IMR-90 (cell line): ENCODE results near the gene CATSPER1. TPM values are rescaled to one million over a fixed set of nuclear protein-coding genes. Genes with fewer than 3 reads are reported as not detected.

ENCODE experiments used
- ATAC-seq: fragments of 200-7000 bp; cut with Tn5 transposase; 2 replicates; pipeline ENCODE4 v1.9.1; 2020; ENCODE audit warnings: low read depth, mild to moderate bottlenecking, moderate library complexity
- BruUV-seq: library from RNA; stranded (reverse); fragments of 400-500 nt; replicated peaks from 2 replicates; lab custom pipeline; 2021; lab: Mats Ljungman, UMichigan
- CTCF ChIA-PET: fragments of 300-600 bp; formaldehyde crosslinking; extraction: SDS; loops from one replicate; lab custom pipeline; 2021; ENCODE audit warnings: antibody characterized with exemption; lab: Yijun Ruan, JAX
- POLR2A ChIA-PET: fragments of 300-600 bp; sonication (Branson Sonifier 250); formaldehyde crosslinking; loops from one replicate; lab custom pipeline; 2022; ENCODE audit warnings: antibody characterized with exemption; ENCODE audit not compliant: unreplicated experiment; lab: Charles Lee
- DNase-seq: peaks from one replicate; pipeline ENCODE4 v3.0.0; 2013
- H2AFZ ChIP-seq: replicated peaks from 2 replicates; pipeline ENCODE3; 2013; ENCODE audit warnings: low read length, mild to moderate bottlenecking; ENCODE audit not compliant: poor library complexity
- H2AK5ac ChIP-seq: 2 replicates; pipeline ENCODE4 v1.6.1; 2013; ENCODE audit warnings: low read depth, low read length, inconsistent platforms
- H2AK9ac ChIP-seq: replicated peaks from 2 replicates; pipeline ENCODE3; 2013; ENCODE audit warnings: mild to moderate bottlenecking, low read depth, low read length, moderate library complexity; ENCODE audit not compliant: poor library complexity
- H2BK120ac ChIP-seq: 2 replicates; pipeline ENCODE4 v1.6.1; 2013; ENCODE audit warnings: low read depth, low read length, inconsistent platforms
- H2BK15ac ChIP-seq: 3 replicates; pipeline ENCODE4 v1.6.1; 2013; ENCODE audit warnings: low read depth, low read length, inconsistent platforms
- H2BK20ac ChIP-seq: 2 replicates; pipeline ENCODE4 v1.6.1; 2013; ENCODE audit warnings: low read depth, mild to moderate bottlenecking, inconsistent platforms, low read length, moderate library complexity
- H2BK5ac ChIP-seq: 2 replicates; pipeline ENCODE4 v1.6.1; 2013; ENCODE audit warnings: mild to moderate bottlenecking, low read depth, low read length, inconsistent platforms; ENCODE audit not compliant: poor library complexity, severe bottlenecking
- H3K14ac ChIP-seq: replicated peaks from 2 replicates; pipeline ENCODE4 v1.6.1; 2013; ENCODE audit warnings: low read depth, low read length, inconsistent platforms
- H3K18ac ChIP-seq: 2 replicates; pipeline ENCODE4 v1.6.1; 2013; ENCODE audit warnings: low read depth, low read length, control low read depth
- H3K23ac ChIP-seq: 2 replicates; pipeline ENCODE4 v1.6.1; 2013; ENCODE audit warnings: low read depth, low read length, inconsistent platforms
- H3K27ac ChIP-seq: 2 replicates; pipeline ENCODE4 v1.5.1; 2013; ENCODE audit warnings: mild to moderate bottlenecking, control low read depth, low read length; ENCODE audit not compliant: insufficient read depth
- H3K27me3 ChIP-seq: 2 replicates; pipeline ENCODE4 v1.6.1; 2013; ENCODE audit warnings: low read length; ENCODE audit not compliant: control insufficient read depth, insufficient read depth
- H3K36me3 ChIP-seq: 2 replicates; pipeline ENCODE4 v1.6.1; 2013; ENCODE audit warnings: low read length, mixed read lengths; ENCODE audit not compliant: control insufficient read depth, insufficient read depth
- H3K4ac ChIP-seq: 2 replicates; pipeline ENCODE4 v1.6.1; 2013; ENCODE audit warnings: low read depth, low read length, inconsistent platforms
- H3K4me1 ChIP-seq: 2 replicates; pipeline ENCODE4 v1.6.1; 2013; ENCODE audit warnings: low read length, mixed read lengths; ENCODE audit not compliant: control insufficient read depth, insufficient read depth
- H3K4me2 ChIP-seq: 2 replicates; pipeline ENCODE4 v1.6.1; 2013; ENCODE audit warnings: low read depth, mild to moderate bottlenecking, control low read depth, low read length, moderate library complexity
- H3K4me3 ChIP-seq: 2 replicates; pipeline ENCODE4 v1.5.1; 2013; ENCODE audit warnings: low read depth, mild to moderate bottlenecking, control low read depth, low read length, moderate library complexity; ENCODE audit not compliant: insufficient read depth
- H3K56ac ChIP-seq: 2 replicates; pipeline ENCODE4 v1.6.1; 2013; ENCODE audit warnings: low read length, inconsistent platforms; ENCODE audit not compliant: insufficient read depth; ENCODE audit errors: extremely low read depth
- H3K79me1 ChIP-seq, 2 experiments: 2 replicates each; pipeline ENCODE4 v1.6.1; 2013; ENCODE audit warnings: low read length in 2 of 2, inconsistent platforms in 1 of 2, low read depth in 1 of 2
- H3K9ac ChIP-seq: 2 replicates; pipeline ENCODE4 v1.6.1; 2013; ENCODE audit warnings: low read depth, low read length, control low read depth
- H3K9me1 ChIP-seq: 2 replicates; pipeline ENCODE4 v1.6.1; 2013; ENCODE audit warnings: low read length, inconsistent platforms; ENCODE audit not compliant: insufficient read depth
- H3K9me3 ChIP-seq: 2 replicates; pipeline ENCODE4 v1.6.1; 2013; ENCODE audit warnings: low read length; ENCODE audit not compliant: control insufficient read depth, insufficient read depth
- H4K20me1 ChIP-seq: 2 replicates; pipeline ENCODE4 v1.6.1; 2013; ENCODE audit warnings: low read length, inconsistent platforms; ENCODE audit not compliant: insufficient read depth
- H4K5ac ChIP-seq: 2 replicates; pipeline ENCODE4 v1.6.1; 2013; ENCODE audit warnings: mild to moderate bottlenecking, low read depth, low read length, control low read depth
- H4K8ac ChIP-seq, 2 experiments: 2 replicates each; pipeline ENCODE4 v1.6.1; 2013; ENCODE audit warnings: low read depth in 2 of 2, low read length in 2 of 2, control low read depth in 1 of 2, inconsistent platforms in 1 of 2
- H4K91ac ChIP-seq: 2 replicates; pipeline ENCODE4 v1.6.1; 2013; ENCODE audit warnings: low read depth, low read length, inconsistent platforms; ENCODE audit not compliant: insufficient read depth
- CHD1 ChIP-seq: IDR thresholded peaks from 2 replicates; pipeline ENCODE4 v1.6.1; 2012; ENCODE audit warnings: low read depth, low read length, improper control_type of control experiment
- MXI1 ChIP-seq: IDR thresholded peaks from 2 replicates; pipeline ENCODE4 v1.6.1; 2012; ENCODE audit warnings: low read depth, mild to moderate bottlenecking, low read length, moderate library complexity, borderline replicate concordance
- USF2 ChIP-seq: fragments of 150-350 bp; IDR thresholded peaks from 2 replicates; pipeline ENCODE4 v1.6.1; 2017; ENCODE audit warnings: mild to moderate bottlenecking, antibody characterized with exemption, low read length, low read depth
- WGBS, 2 experiments: methylation state at CpG; one replicate each; pipeline versions ENCODE4 v1.1.5 to v1.1.7; 2013; ENCODE audit warnings: missing lambda C conversion rate in 2 of 2; ENCODE audit not compliant: insufficient read length in 1 of 2; ENCODE audit errors: extremely low coverage in 2 of 2; 5-methylcytosine and 5-hydroxymethylcytosine counted together
- dilution Hi-C: fragments of 300-500 bp; cut with HindIII; formaldehyde crosslinking; loops from one replicate; pipeline ENCODE4 v1.14.3; 2018; ENCODE audit warnings: low sequenced_read_pairs; ENCODE audit not compliant: unreplicated experiment
- in situ Hi-C: fragments of 300-500 bp; cut with MboI; formaldehyde crosslinking; loops from 3 replicates; pipeline ENCODE4 v1.14.3; 2019; ENCODE audit warnings: low sequenced_read_pairs, inconsistent platforms, mixed read lengths
- intact Hi-C: fragments of 100-400 bp; cut with micrococcal nuclease; formaldehyde crosslinking; loops from 2 replicates; pipeline ENCODE4 v1.10.0; 2022
- polyA plus RNA-seq, 3 experiments: library from polyadenylated mRNA; depleted of rRNA; stranded (reverse); fragments of >200 nt; gene quantifications; 2 replicates each; pipeline ENCODE4 v1.2.3, GENCODE V29; 2012; ENCODE audit warnings: low replicate concordance in 1 of 3
- total RNA-seq: library from RNA; depleted of rRNA; stranded (reverse); fragments of >200 nt; gene quantifications from 2 replicates; pipeline ENCODE4 v1.2.3, GENCODE V29; 2012
- TF ChIP-seq, protein P1 (sequence below): fragments of 150-350 bp; IDR thresholded peaks from 2 replicates; pipeline ENCODE4 v1.6.1; 2016; ENCODE audit warnings: low read depth, mild to moderate bottlenecking, low read length, moderate library complexity, borderline replicate concordance

The CATSPER1 gene
- total and polyA plus RNA-seq, 2 of the 4 experiments (the other 2 are of a cell fraction), result 0.18 to 0.91 TPM

DNA sequence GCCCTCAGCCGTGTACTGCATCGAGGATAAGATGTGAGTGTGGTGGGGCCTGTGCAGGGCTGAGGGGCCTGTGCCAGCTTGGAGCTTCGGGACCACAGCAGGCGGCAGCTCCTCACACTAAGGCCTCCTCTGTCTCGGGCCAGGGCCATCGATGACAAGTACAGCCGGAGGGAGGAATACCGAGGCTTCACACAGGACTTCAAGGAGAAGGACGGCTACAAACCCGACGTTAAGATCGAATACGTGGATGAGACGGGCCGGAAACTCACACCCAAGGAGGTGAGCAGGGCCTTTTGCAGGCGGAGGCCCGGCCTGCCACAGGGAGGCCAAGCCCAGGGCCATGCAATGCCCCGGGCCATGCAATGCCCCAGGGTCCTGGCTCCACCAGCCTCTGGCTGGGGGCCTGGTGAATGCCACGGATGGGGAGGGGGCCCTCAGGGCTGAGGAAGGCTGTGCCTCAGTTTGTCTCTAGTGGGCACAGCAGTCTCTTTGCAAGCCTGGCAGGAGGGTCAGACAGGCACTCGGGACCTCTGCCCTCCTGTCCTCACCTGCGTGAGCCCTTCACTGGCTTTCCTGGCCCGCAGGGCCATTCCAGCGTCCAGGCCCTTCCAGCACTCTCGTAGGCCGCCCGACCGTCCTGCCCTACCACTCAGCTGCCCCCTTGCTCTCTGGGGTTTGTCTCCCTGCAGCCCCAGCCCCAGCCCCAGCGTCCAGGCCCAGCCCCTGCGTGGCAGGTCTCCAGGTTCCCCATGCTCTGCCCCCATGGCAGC is 48.5 kb downstream of the CATSPER1 start:
- no TSS peak for BruUV-seq
- dilution Hi-C loops, result no loop called here

More for the DNA sequence above, 48.5 kb downstream of the CATSPER1 start:
- CTCF ChIA-PET, result no interaction called here
- no peak for TF ChIP-seq CHD1
- TF ChIP-seq MXI1, result no peak
- TF ChIP-seq USF2, result no peak
- TF ChIP-seq, protein P1, sequence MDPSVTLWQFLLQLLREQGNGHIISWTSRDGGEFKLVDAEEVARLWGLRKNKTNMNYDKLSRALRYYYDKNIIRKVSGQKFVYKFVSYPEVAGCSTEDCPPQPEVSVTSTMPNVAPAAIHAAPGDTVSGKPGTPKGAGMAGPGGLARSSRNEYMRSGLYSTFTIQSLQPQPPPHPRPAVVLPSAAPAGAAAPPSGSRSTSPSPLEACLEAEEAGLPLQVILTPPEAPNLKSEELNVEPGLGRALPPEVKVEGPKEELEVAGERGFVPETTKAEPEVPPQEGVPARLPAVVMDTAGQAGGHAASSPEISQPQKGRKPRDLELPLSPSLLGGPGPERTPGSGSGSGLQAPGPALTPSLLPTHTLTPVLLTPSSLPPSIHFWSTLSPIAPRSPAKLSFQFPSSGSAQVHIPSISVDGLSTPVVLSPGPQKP, result no peak
- ATAC-seq (no peak), DNase-seq (no peak)
- H2AK5ac ChIP-seq, result no peak overlapping the region
- H3K23ac ChIP-seq, result no peak overlapping the region
- H4K8ac ChIP-seq, result no peak overlapping the region
- H3K27ac ChIP-seq, result no peak overlapping the region
- H4K5ac ChIP-seq, result no peak overlapping the region
- H4K20me1 ChIP-seq, result no peaks in the 10 kb centered on the region
- H3K36me3 ChIP-seq, result peaks cover 39% of the 10 kb centered on the region
- no peaks in the 10 kb centered on the region for H3K9me1 ChIP-seq
- H3K18ac ChIP-seq, result no peak overlapping the region
- H2BK15ac ChIP-seq, result no peak overlapping the region
- no peak overlapping the region for H3K4me3 ChIP-seq
- no peak overlapping the region for H3K4me2 ChIP-seq
- H3K4ac ChIP-seq, result no peak overlapping the region
- no peak overlapping the region for H2BK120ac ChIP-seq
- 87% methylated on average over 19 of the region's 29 CpGs; no CpG with 5 or more reads in 1 of the 2 experiments for WGBS, 2 experiments
- H3K9ac ChIP-seq, result no peak overlapping the region
- POLR2A ChIA-PET, result no interaction called here
- H3K9me3 ChIP-seq, result no peaks in the 10 kb centered on the region
- H2AK9ac ChIP-seq, result no peak overlapping the region
- intact Hi-C loops, result no loop called here
- H2AFZ ChIP-seq, result no peak overlapping the region
- H2BK20ac ChIP-seq, result no peak overlapping the region
- in situ Hi-C loops, result no loop called here
- H4K91ac ChIP-seq, result no peak overlapping the region
- no peak overlapping the region for H2BK5ac ChIP-seq
- no peak overlapping the region for H3K56ac ChIP-seq
- no peak overlapping the region for H3K14ac ChIP-seq
- H3K4me1 ChIP-seq, result 0 out of 2 replicates have a peak, but pooled peaks cover 2% of the 10 kb centered on the region
- H3K27me3 ChIP-seq, result no peaks in the 10 kb centered on the region
- peaks cover 0 to 14% of the 10 kb centered on the region in 2 experiments; a peak in 1 of 4 replicates for H3K79me1 ChIP-seq
